ENCODE measurements around the gene GMPPB.
"Not testable (repeated sequence)": the region's sequence is repeated elsewhere in the genome, so short reads cannot be mapped to it uniquely, and the experiment has no call there.

The GMPPB gene

DNA sequence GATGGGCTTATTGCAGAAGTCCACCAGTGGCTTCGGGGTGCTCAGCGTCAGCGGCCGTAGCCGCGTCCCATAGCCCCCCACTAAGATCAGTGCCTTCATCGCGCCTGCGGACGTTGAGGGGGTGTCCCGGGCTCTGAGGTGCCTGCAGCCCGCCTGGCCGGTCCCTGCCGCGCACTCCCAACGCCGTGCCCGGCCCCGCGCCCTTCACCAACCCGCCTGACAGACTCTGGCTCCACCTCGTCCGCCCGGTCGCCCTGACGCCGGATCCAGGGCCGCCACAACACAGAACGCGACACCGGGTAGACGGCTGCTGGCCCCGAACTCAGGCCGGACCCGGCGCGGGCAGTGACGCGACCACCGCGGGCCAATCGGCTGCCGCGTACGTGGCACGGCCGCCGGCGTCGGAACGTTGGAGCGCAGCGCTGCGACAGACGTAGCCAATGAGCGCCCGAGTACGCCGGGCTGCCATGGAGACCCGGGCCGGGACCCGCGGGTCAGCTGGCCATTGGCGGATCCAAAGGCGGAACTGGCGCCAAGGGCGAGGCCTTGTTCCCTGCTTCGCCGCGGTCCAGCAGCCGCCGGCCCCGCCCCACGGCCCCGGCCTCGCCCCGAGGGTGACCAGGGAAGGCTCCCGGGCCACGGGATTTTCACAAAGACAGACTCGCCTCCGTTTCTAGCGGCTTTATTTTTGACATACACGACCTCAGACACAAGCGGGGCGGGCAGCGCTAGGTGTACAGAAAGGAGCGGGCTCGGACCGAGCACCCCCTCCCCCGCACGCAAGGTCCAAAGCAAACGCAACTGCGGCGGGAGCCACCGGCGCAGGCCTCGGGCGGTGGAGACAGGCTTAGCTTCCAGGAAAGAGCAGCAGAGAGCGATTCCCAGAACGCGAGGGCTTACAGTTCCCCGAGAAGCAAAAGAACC is at the start of gene GMPPB:
TSS of gene GMPPB (minus strand) at position 324 of the 924 bp plus-strand sequence. CDS start at position 99, 225 bp downstream.
- DNase-seq, result peak; percentile 66

DNA sequence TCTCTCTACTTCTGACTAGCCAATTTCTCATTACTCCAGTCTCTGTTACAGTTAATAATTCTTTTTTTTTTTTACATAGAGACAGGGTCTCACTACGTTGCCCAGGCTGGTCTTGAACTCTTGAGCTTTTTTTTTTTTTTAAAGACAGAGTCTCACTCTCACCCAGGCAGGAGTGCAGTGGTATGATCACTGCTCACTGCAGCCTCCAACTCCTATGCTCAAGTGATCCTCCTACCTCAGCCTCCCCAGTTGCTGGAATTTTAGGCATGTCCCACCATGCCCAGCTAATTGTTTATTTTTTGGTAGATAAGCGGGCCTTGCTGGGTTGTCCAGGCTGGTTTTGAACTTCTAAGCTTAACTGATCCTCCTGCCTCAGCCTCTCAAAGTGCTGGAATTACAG is 49.0 kb upstream of the GMPPB start:
- no peak for DNase-seq

DNA sequence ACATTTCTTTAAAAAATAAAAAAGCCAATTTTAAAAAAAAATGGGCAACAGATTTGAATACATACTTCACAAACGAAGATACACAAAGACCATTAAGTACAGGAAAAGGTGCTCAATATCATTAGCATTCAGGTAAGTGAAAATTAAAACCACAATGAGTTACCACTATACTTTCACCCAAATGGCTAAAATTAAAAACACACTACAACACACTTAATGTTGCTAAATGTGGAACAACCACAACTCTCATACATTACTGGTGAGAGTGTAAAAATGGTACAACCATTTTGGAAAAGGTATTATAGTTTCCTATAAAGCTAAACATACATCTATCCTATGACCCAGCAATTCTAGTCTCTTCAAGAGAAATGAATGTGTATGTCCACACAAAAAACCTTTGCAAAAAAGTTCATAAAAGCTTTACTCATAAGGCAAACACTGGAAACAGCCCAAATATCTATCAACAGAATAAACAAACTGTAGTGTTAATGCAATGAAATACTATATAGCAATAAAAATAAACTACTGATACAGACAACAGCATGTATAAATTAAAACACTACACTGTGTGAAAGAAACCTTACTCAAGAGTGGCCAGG is 47.7 kb upstream of the GMPPB start:
- no peak for DNase-seq

GRCh38 chr3:49769926-49770325 is 46.2 kb upstream of the GMPPB start:
- no peak for DNase-seq

GRCh38 chr3:49769286-49769915 is 45.6 kb upstream of the GMPPB start:
- no peak for DNase-seq

GRCh38 chr3:49763981-49764380 is 40.2 kb upstream of the GMPPB start:
- no peak for DNase-seq

DNA sequence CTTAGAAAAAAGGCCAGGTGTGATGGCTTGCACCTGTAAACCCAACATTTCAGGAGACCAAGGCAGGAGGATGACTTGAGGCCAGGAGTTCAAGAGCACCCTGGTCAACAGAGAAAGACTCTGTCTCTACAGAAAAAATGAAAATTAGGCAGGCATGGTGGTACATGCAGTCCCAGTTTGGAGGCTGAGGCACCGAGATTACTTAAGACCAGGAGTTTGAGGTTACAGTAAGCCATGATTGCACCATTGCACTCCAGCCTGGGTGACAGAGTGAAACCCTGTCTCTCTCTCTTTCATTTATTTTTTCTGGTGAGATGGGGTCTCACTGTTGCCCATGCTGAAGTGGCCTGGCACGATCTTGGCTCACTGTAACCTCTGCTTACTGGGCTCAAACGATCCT is 37.9 kb upstream of the GMPPB start:
- no peak for DNase-seq

GRCh38 chr3:49759226-49759625 is 35.5 kb upstream of the GMPPB start:
- DNase-seq, result no peak

GRCh38 chr3:49757197-49757596 is 33.4 kb upstream of the GMPPB start:
- no peak for DNase-seq

GRCh38 chr3:49756036-49756435 is 32.3 kb upstream of the GMPPB start:
- DNase-seq, result no peak

- no peak for DNase-seq
Measured at GRCh38 chr3:49754536-49754935, 30.8 kb upstream of the GMPPB start.

DNA sequence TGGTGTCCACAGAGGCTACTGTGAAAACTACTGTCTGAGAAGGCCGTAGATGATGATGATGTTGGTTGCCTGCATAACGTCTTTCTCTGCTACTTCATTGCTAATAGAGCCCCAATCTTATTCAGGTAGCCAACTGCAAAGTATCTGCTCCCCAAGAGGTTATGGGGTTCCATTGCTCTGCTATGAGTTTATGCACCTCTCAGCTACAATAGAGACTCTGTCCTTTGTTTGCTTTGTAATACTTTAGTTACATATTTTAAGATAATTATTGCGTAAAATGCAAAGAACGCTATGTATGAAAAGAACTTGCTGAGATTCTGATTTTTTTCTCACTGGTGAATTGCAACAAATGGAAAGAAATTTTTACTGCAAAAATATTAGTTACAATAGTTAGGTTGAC is 27.8 kb upstream of the GMPPB start:
- DNase-seq, result no peak

DNA sequence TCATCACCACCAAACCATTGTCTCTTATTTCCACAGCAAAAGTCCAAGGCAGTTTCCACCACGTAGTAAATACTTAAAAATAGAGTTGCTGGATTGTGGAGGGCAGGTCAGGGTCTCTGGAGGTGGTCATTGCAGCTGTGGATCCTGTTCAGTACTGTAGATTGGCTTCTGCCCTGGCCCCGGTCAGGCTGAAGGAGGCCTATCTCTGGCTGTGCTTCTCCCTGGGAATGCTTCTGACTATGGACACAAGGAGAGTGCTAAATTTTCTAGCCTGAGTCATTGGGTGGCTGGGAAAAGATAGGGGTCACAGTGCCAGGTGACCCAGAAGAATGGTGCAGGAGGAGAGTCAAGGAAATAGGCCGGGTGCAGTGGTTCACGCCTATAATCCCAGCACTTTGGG is 26.3 kb upstream of the GMPPB start:
- DNase-seq, result no peak

- not testable (repeated sequence) for DNase-seq
Measured at GRCh38 chr3:49748874-49749273, 25.1 kb upstream of the GMPPB start.

GRCh38 chr3:49747792-49748480 is 24.2 kb upstream of the GMPPB start:
- DNase-seq, result no peak

DNA sequence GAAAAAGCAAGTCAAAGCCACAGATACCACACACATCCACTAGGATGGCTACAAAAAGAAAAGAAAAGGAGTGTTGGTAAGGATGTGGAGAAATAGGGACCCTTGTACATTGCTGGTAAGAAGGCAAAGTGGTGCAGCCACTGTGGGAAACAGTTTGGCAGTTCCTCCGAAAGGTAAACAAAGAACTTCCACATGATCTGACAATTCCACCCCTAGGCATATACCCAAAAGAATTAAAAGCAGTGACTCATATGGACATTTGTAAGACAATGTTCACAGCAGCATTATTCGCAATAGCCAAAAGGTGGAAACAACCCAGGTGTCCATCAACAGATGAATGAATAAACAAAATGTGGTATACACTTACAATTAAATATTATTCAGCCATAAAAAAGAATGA is 22.2 kb upstream of the GMPPB start:
- DNase-seq, result no peak

GRCh38 chr3:49740427-49740826 is 16.7 kb upstream of the GMPPB start:
- no peak for DNase-seq

- DNase-seq, result no peak
Measured at GRCh38 chr3:49738067-49738713, 14.4 kb upstream of the GMPPB start.

GRCh38 chr3:49734752-49735151 is 11.0 kb upstream of the GMPPB start:
- DNase-seq, result no peak

DNA sequence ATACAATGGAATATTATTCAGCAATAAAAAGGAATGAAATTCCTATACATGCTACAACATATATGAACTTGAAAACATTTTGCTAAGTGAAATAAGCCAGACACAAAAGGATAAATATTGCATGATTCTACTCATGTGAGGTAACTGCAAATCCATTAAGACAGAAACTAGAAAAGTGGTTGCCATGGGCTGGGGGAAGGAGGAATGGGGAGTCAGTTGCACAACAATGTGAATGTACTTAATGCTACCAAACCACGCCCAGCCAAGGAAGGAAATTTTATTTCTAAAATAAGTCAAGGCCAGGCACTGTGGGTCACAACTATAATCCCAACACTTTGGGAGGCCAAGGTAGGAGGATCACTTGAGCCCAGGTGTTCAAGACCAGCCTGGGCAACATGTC is 9.8 kb upstream of the GMPPB start:
- no peak for DNase-seq

- no peak for DNase-seq
Measured at GRCh38 chr3:49732597-49732996, 8.8 kb upstream of the GMPPB start.

GRCh38 chr3:49729966-49730609 is 6.3 kb upstream of the GMPPB start:
- DNase-seq, result no peak
